H1 (cell line): ENCODE data around the gene PPFIA4. TPM values are rescaled to one million over a fixed set of nuclear protein-coding genes. Genes with fewer than 3 reads are reported as not detected.
A peak's percentile ranks its signal among the peaks of the same experiment; 100 is the strongest.

Experiments used
- CTCF ChIA-PET: fragments of 300-600 bp; sonication (Branson Sonifier 250); formaldehyde crosslinking; loops from one replicate; lab custom pipeline; 2021; ENCODE audit not compliant: partially characterized antibody; lab: Charles Lee
- POLR2A ChIA-PET: fragments of 300-600 bp; sonication (Branson Sonifier 250); formaldehyde crosslinking; loops from one replicate; lab custom pipeline; 2021; ENCODE audit warnings: inconsistent platforms; ENCODE audit not compliant: partially characterized antibody; lab: Charles Lee
- DNase-seq, 2 experiments: peaks; one replicate each; pipeline versions ENCODE4 v3.0.0 to v3.0.0-alpha.2; 2010 to 2022; ENCODE audit warnings: low spot score in 2 of 2, low read depth in 1 of 2, mixed read lengths in 1 of 2
- FAIRE-seq: peaks from 2 replicates; lab custom pipeline; 2011; peaks lifted over from hg19 to GRCh38; lab: Jason Lieb, UNC
- H2AFZ ChIP-seq: 2 replicates; pipeline ENCODE4 v1.8.1; 2012; ENCODE audit warnings: low read length, inconsistent platforms
- H2AK5ac ChIP-seq: 2 replicates; pipeline ENCODE4 v1.6.1; 2013; ENCODE audit warnings: low read depth, low read length
- H2BK120ac ChIP-seq: replicated peaks from 2 replicates; pipeline ENCODE3; 2013; ENCODE audit warnings: low read depth, low read length, inconsistent platforms
- H2BK12ac ChIP-seq: 2 replicates; pipeline ENCODE4 v1.6.1; 2013; ENCODE audit warnings: low read depth, low read length
- H2BK15ac ChIP-seq: 2 replicates; pipeline ENCODE4 v1.6.1; 2013; ENCODE audit warnings: low read length
- H2BK20ac ChIP-seq: 2 replicates; pipeline ENCODE4 v1.6.1; 2013; ENCODE audit warnings: low read length
- H2BK5ac ChIP-seq: 2 replicates; pipeline ENCODE4 v1.6.1; 2013; ENCODE audit warnings: low read depth, low read length
- H3K14ac ChIP-seq: 2 replicates; pipeline ENCODE4 v1.6.1; 2013; ENCODE audit warnings: inconsistent platforms; ENCODE audit not compliant: insufficient read length
- H3K18ac ChIP-seq: 2 replicates; pipeline ENCODE4 v1.6.1; 2013; ENCODE audit warnings: low read length; ENCODE audit errors: extremely low read depth
- H3K23ac ChIP-seq: 2 replicates; pipeline ENCODE4 v1.6.1; 2013; ENCODE audit warnings: inconsistent platforms; ENCODE audit not compliant: insufficient read length
- H3K23me2 ChIP-seq: 2 replicates; pipeline ENCODE4 v1.6.1; 2013; ENCODE audit warnings: low read depth, low read length
- H3K27ac ChIP-seq: 2 replicates; pipeline ENCODE4 v1.6.1; 2011; ENCODE audit warnings: low read depth, low read length, inconsistent platforms
- H3K27me3 ChIP-seq, 4 experiments: replicated peaks in 1 of 4; 1 replicate in 1 of 4; 2 replicates in 3 of 4; pipeline versions ENCODE4 v1.6.1 to v1.8.1; 2011 to 2013; ENCODE audit warnings: low read length in 3 of 4, mild to moderate bottlenecking in 3 of 4, inconsistent platforms in 2 of 4, mixed read lengths in 2 of 4, moderate library complexity in 1 of 4; ENCODE audit not compliant: control insufficient read depth in 3 of 4, insufficient read depth in 3 of 4; ENCODE audit errors: extremely low read depth in 1 of 4
- H3K36me3 ChIP-seq, 4 experiments: 2 replicates each; pipeline versions ENCODE4 v1.6.1 to v1.8.1; 2011 to 2013; ENCODE audit warnings: mild to moderate bottlenecking in 4 of 4, low read length in 3 of 4, moderate library complexity in 2 of 4, control low read depth in 1 of 4, inconsistent platforms in 1 of 4; ENCODE audit not compliant: insufficient read depth in 4 of 4, control insufficient read depth in 2 of 4
- H3K4ac ChIP-seq: replicated peaks from 2 replicates; pipeline ENCODE3; 2013; ENCODE audit warnings: low read length, low read depth, mixed read lengths, inconsistent platforms; ENCODE audit not compliant: insufficient read length
- H3K4me1 ChIP-seq, 4 experiments: replicated peaks in 1 of 4; 1 replicate in 1 of 4; 2 replicates in 3 of 4; pipeline versions ENCODE4 v1.6.1 to v1.8.1; 2011 to 2013; ENCODE audit warnings: low read length in 3 of 4, inconsistent platforms in 2 of 4, mixed read lengths in 1 of 4; ENCODE audit not compliant: insufficient read depth in 4 of 4, control insufficient read depth in 3 of 4
- H3K4me2 ChIP-seq, 2 experiments: 2 replicates each; pipeline versions ENCODE4 v1.6.1 to v1.8.1; 2011 to 2013; ENCODE audit warnings: low read depth in 2 of 2, low read length in 2 of 2, control low read depth in 1 of 2, inconsistent platforms in 1 of 2, mild to moderate bottlenecking in 1 of 2; ENCODE audit not compliant: insufficient read depth in 1 of 2
- H3K4me3 ChIP-seq, 4 experiments: fragments of 200-600, 300-600 bp in 1 of 4; sonication (generic), shearing (Covaris generic), sonication (Bioruptor Twin) in 1 of 4; 2 replicates each; pipeline versions ENCODE4 v1.5.1 to v1.8.1; 2011 to 2016; ENCODE audit warnings: low read length in 4 of 4, low read depth in 3 of 4, control low read depth in 2 of 4, inconsistent platforms in 2 of 4, mild to moderate bottlenecking in 2 of 4, mixed read lengths in 1 of 4, moderate library complexity in 1 of 4; ENCODE audit not compliant: insufficient read depth in 2 of 4; ENCODE audit errors: extremely low read depth in 1 of 4
- H3K56ac ChIP-seq: replicated peaks from 2 replicates; pipeline ENCODE3; 2013; ENCODE audit warnings: low read depth, mild to moderate bottlenecking, mixed read lengths, low read length, inconsistent platforms; ENCODE audit not compliant: insufficient read length
- H3K79me1 ChIP-seq: 2 replicates; pipeline ENCODE4 v1.6.1; 2013; ENCODE audit warnings: low read depth, low read length, control low read depth
- H3K79me2 ChIP-seq, 2 experiments: 2 replicates each; pipeline versions ENCODE4 v1.6.1 to v1.8.1; 2012 to 2013; ENCODE audit warnings: low read length in 2 of 2, mild to moderate bottlenecking in 2 of 2, inconsistent platforms in 1 of 2; ENCODE audit not compliant: insufficient read depth in 2 of 2, control insufficient read depth in 1 of 2
- H3K9ac ChIP-seq, 4 experiments: replicated peaks in 1 of 4; 1 replicate in 1 of 4; 2 replicates in 3 of 4; pipeline versions ENCODE4 v1.6.1 to v1.8.1; 2011 to 2013; ENCODE audit warnings: low read depth in 3 of 4, low read length in 3 of 4, control low read depth in 2 of 4, mild to moderate bottlenecking in 2 of 4, moderate library complexity in 2 of 4, inconsistent platforms in 1 of 4; ENCODE audit errors: extremely low read depth in 1 of 4
- H3K9me3 ChIP-seq, 2 experiments: 2 replicates each; pipeline versions ENCODE4 v1.6.1 to v1.8.1; 2012 to 2013; ENCODE audit warnings: mild to moderate bottlenecking in 2 of 2, moderate library complexity in 2 of 2, control low read depth in 1 of 2, inconsistent platforms in 1 of 2, low read depth in 1 of 2, low read length in 1 of 2, mixed read lengths in 1 of 2; ENCODE audit not compliant: insufficient read depth in 2 of 2
- H4K20me1 ChIP-seq, 2 experiments: replicated peaks in 1 of 2; 2 replicates each; pipeline versions ENCODE3 to v1.8.1; 2011 to 2013; ENCODE audit warnings: inconsistent platforms in 2 of 2, low read length in 2 of 2, mild to moderate bottlenecking in 1 of 2; ENCODE audit not compliant: insufficient read depth in 2 of 2, control insufficient read depth in 1 of 2
- H4K5ac ChIP-seq: 2 replicates; pipeline ENCODE4 v1.6.1; 2013; ENCODE audit warnings: low read length, low read depth, mixed read lengths, inconsistent platforms; ENCODE audit not compliant: insufficient read length
- H4K8ac ChIP-seq: 2 replicates; pipeline ENCODE4 v1.8.0; 2013; ENCODE audit warnings: mild to moderate bottlenecking, moderate library complexity, low read length, inconsistent platforms; ENCODE audit not compliant: insufficient read depth; ENCODE audit errors: extremely low read depth
- H4K91ac ChIP-seq: replicated peaks from 2 replicates; pipeline ENCODE3; 2013; ENCODE audit warnings: low read length, mixed read lengths, inconsistent platforms; ENCODE audit not compliant: insufficient read length
- EGR1 ChIP-seq: IDR thresholded peaks from 2 replicates; pipeline ENCODE4 v1.6.1; 2011; ENCODE audit warnings: low read depth, low read length, borderline replicate concordance
- HDAC2 ChIP-seq, 2 experiments: fragments of 300-600 bp in 1 of 2; sonication (generic) in 1 of 2; IDR thresholded peaks; 2 replicates each; pipeline ENCODE4 v1.6.1; 2011 to 2012; ENCODE audit warnings: low read depth in 2 of 2, low read length in 2 of 2, mild to moderate bottlenecking in 2 of 2, moderate library complexity in 2 of 2, borderline replicate concordance in 1 of 2, inconsistent platforms in 1 of 2
- RFX5 ChIP-seq: IDR thresholded peaks from 2 replicates; pipeline ENCODE4 v1.6.1; 2011; ENCODE audit warnings: low read depth, low read length, improper control_type of control experiment, borderline replicate concordance
- SUZ12 ChIP-seq: fragments of 200-600 bp; sonication (generic); IDR thresholded peaks from 2 replicates; pipeline ENCODE4 v1.6.1; 2012; ENCODE audit warnings: mild to moderate bottlenecking, inconsistent platforms, low read length, moderate library complexity, mixed read lengths
- TBP ChIP-seq: IDR thresholded peaks from 2 replicates; pipeline ENCODE4 v1.6.1; 2011; ENCODE audit warnings: low read depth, low read length, improper control_type of control experiment
- WGBS, 2 experiments: shearing (Covaris generic) in 1 of 2; methylation state at CpG; one replicate each; pipeline versions ENCODE4 v1.1.6 to v1.1.7; 2013 to 2015; ENCODE audit warnings: low lambda C conversion rate in 2 of 2, mixed read lengths in 2 of 2, inconsistent platforms in 1 of 2, low coverage in 1 of 2, missing lambda C conversion rate in 1 of 2; ENCODE audit not compliant: insufficient replicate concordance in 2 of 2, insufficient coverage in 1 of 2, insufficient read length in 1 of 2; ENCODE audit errors: extremely low coverage in 1 of 2, missing lambda C conversion rate in 1 of 2; 5-methylcytosine and 5-hydroxymethylcytosine counted together
- polyA plus RNA-seq, 7 experiments: library from polyadenylated mRNA; depleted of rRNA in 3 of 7; stranded (reverse) in 5 of 7; unstranded in 2 of 7; fragments of >200 nt in 5 of 7; fragments of 200-250 nt in 2 of 7; gene quantifications; 1 replicate in 5 of 7; 2 replicates in 1 of 7; 4 replicates in 1 of 7; pipeline versions ENCODE4 v1.2.1 to v1.2.3, GENCODE V29; 2011 to 2013; ENCODE audit warnings: missing spikeins in 2 of 7, mixed read lengths in 2 of 7
- total RNA-seq: library from RNA; stranded (reverse); fragmentation: NEBNext Ultra II Directional; extraction: Animal tissue kit (Norgen Biotek cat#: 25700); gene quantifications from 2 replicates; pipeline ENCODE4 v1.2.1, GENCODE V29; 2021
- TF ChIP-seq, protein P1 (sequence below), 3 experiments: IDR thresholded peaks; 1 replicate in 2 of 3; 2 replicates in 1 of 3; pipeline versions ENCODE4 v1.5.1 to v1.6.1; 2011; ENCODE audit warnings: low read length in 3 of 3, mild to moderate bottlenecking in 3 of 3, inconsistent platforms in 2 of 3, low read depth in 1 of 3, moderate library complexity in 1 of 3; ENCODE audit not compliant: insufficient read depth in 1 of 3; ENCODE audit errors: control extremely low read depth in 1 of 3

PPFIA4 gene
- total and polyA plus RNA-seq, 2 of the 8 experiments (the other 6 are each of a cell fraction or from before 2014, with no cell fraction given) = 9.0 to 9.9 TPM

- ChIA-PET POLR2A (interaction anchor here (0.6 to 7.4 kb wide), 38 partner anchors 9 to 335 kb away, joined by 3 to 72 read pairs (median 4); partner anchors contain the start of genes BTG2, CYB5R1, KDM5B and KLHL12), CTCF (interaction anchor here (0.7 to 3.7 kb wide), 6 partner anchors 8 to 80 kb away, joined by 3 to 14 read pairs (median 6); partner anchors contain the start of gene KLHL12)
- Histone ChIP-seq H3K27ac (peak within 1 kb of the TSS; percentile 97), H3K9ac (peak within 1 kb of the TSS; percentile 91 to 99 (median 98)), H2BK12ac (peak within 1 kb of the TSS; percentile 99), H3K36me3 (peaks cover 2 to 27% (median 18%) of the 10 kb centered on the region in 4 experiments; a peak in 5 of 8 replicates), H3K4ac (peak within 1 kb of the TSS; percentile 98), H3K23ac (no peak within 1 kb of the TSS), H2BK120ac (peak within 1 kb of the TSS; percentile 95), H3K56ac (peak within 1 kb of the TSS; percentile 84), H3K23me2 (peaks cover 8% of the 10 kb centered on the region; the same call in 1 of the 2 replicates), H2BK15ac (0 out of 2 replicates have a peak within 1 kb of the TSS, but pooled peaks have one; percentile 31), H3K18ac (peak within 1 kb of the TSS; percentile 55; the same call in 1 of the 2 replicates), H2BK5ac (peak within 1 kb of the TSS; percentile 97), H3K79me2 (peaks cover 0 to 40% of the 10 kb centered on the region in 2 experiments; a peak in 3 of 4 replicates), H4K5ac (peak within 1 kb of the TSS; percentile 91), H3K27me3 (no peaks in the 10 kb centered on the region), H4K20me1 (peaks cover 0 to 2% of the 10 kb centered on the region in 2 experiments), H4K8ac (peak within 1 kb of the TSS; percentile 94), H3K9me3 (no peaks in the 10 kb centered on the region), H2AFZ (peak within 1 kb of the TSS; percentile 79; the same call in 1 of the 2 replicates), H3K4me2 (peak within 1 kb of the TSS; percentile 52 to 93), H2BK20ac (no peak within 1 kb of the TSS), H3K79me1 (no peaks in the 10 kb centered on the region), H3K4me3 (peak within 1 kb of the TSS; percentile 81 to 99 (median 97)), H4K91ac (no peak within 1 kb of the TSS), H2AK5ac (peak within 1 kb of the TSS; percentile 94; the same call in 1 of the 2 replicates), H3K14ac (no peak within 1 kb of the TSS), H3K4me1 (peaks cover 0 to 4% (median 1%) of the 10 kb centered on the region in 4 experiments; a peak in 3 of 7 replicates)
- WGBS, 2 experiments = 1% methylated on average over 60 of the region's 78 CpGs; no CpG with 5 or more reads in 1 of the 2 experiments
- peak; percentile 90 to 95 for DNase-seq
- FAIRE-seq = peak; percentile 66
- TF ChIP-seq EGR1 (no peak), TBP (peak; percentile 95), HDAC2 (IDR thresholded peaks at IDR 0.05; ENCODE audit: borderline replicate concordance in 1 of 2, low read depth in 2 of 2, low read length in 2 of 2) (no peak), SUZ12 (no peak), RFX5 (no peak)
- TF ChIP-seq, protein P1, sequence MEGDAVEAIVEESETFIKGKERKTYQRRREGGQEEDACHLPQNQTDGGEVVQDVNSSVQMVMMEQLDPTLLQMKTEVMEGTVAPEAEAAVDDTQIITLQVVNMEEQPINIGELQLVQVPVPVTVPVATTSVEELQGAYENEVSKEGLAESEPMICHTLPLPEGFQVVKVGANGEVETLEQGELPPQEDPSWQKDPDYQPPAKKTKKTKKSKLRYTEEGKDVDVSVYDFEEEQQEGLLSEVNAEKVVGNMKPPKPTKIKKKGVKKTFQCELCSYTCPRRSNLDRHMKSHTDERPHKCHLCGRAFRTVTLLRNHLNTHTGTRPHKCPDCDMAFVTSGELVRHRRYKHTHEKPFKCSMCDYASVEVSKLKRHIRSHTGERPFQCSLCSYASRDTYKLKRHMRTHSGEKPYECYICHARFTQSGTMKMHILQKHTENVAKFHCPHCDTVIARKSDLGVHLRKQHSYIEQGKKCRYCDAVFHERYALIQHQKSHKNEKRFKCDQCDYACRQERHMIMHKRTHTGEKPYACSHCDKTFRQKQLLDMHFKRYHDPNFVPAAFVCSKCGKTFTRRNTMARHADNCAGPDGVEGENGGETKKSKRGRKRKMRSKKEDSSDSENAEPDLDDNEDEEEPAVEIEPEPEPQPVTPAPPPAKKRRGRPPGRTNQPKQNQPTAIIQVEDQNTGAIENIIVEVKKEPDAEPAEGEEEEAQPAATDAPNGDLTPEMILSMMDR (IDR thresholded peaks at IDR 0.05; ENCODE audit: control extremely low read depth in 1 of 3, insufficient read depth in 1 of 3, low read depth in 1 of 3, low read length in 3 of 3) = no peak
Measured at GRCh38 chr1:203006948-203007871, 19.1 kb upstream of the PPFIA4 start, which contains the start of gene TMEM183A. TSS of gene TMEM183A (plus strand) at chr1:203007374. CDS start at chr1:203007466, 92 bp downstream.
